GM10266 (cell line): Measurements from ENCODE around the gene RRP1B.
"Not testable (repeated sequence)": the region's sequence is repeated elsewhere in the genome, so short reads cannot be mapped to it uniquely, and the experiment has no call there.

ENCODE experiments used
- DNase-seq: peaks from one replicate; pipeline ENCODE4 v3.0.0; 2012; ENCODE audit errors: extremely low spot score
- CTCF ChIP-seq: IDR thresholded peaks from 2 replicates; pipeline ENCODE4 v1.5.1; 2012; ENCODE audit warnings: mild to moderate bottlenecking, low read depth; ENCODE audit not compliant: control insufficient read depth, insufficient read depth; ENCODE audit errors: missing control alignments

Gene RRP1B

GRCh38 chr21:43703035-43703880 lies 43.9 kb downstream of the RRP1B start:
- TF ChIP-seq CTCF = no peak
- DNase-seq = no peak

GRCh38 chr21:43707462-43707861 lies 48.1 kb downstream of the RRP1B start:
- TF ChIP-seq CTCF = no peak
- DNase-seq = no peak

GRCh38 chr21:43708745-43709381 lies 49.5 kb downstream of the RRP1B start:
- no peak for TF ChIP-seq CTCF
- no peak for DNase-seq

- DNase-seq = no peak
Measured at GRCh38 chr21:43712268-43712942, 53.0 kb downstream of the RRP1B start.

GRCh38 chr21:43713123-43713522 lies 53.8 kb downstream of the RRP1B start:
- not testable (repeated sequence) for DNase-seq

More at GRCh38 chr21:43712268-43712942, 53.0 kb downstream of the RRP1B start:
- no peak for TF ChIP-seq CTCF

GRCh38 chr21:43716376-43717165 lies 57.2 kb downstream of the RRP1B start:
- peak; percentile 69 for DNase-seq
- no peak for TF ChIP-seq CTCF

- DNase-seq = no peak
- no peak for TF ChIP-seq CTCF
Measured at GRCh38 chr21:43717166-43717853, 58.0 kb downstream of the RRP1B start.
